Activated CD4-positive, alpha-beta T cell treated with anti-CD3 and anti-CD28 coated beads, Interleukin-2, amount 50 U/mL, for 4 hours (primary cell): ENCODE results near the gene NPRL2.
"Not testable (repeated sequence)": the region's sequence is repeated elsewhere in the genome, so short reads cannot be mapped to it uniquely, and the experiment has no call there.

Source experiments
- DNase-seq, 2 experiments: peaks; one replicate each; pipeline ENCODE4 v3.0.0-alpha.2; 2020

Gene NPRL2

GRCh38 chr3:50326182-50326541 is 24.4 kb downstream of the NPRL2 start:
- no peak for DNase-seq

GRCh38 chr3:50325497-50326181 is 24.9 kb downstream of the NPRL2 start:
- no peak for DNase-seq

DNA sequence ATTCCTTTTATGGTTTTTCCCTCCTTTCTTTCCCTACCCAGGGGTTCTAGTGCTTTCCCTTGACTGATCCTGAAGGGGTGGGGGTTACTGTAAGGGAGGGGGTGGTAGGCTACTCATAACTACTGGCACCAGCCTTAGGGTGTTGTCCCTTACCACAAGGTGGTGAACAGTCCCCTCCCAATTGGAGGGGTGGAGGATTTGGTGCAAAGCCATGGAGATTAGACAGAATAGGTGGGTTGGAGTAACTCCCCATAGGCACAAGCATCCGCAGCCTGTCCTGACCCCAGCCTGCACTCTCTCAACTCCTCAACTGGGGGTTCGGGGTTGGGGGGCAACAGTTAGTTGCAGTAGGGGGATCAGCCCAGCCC is 25.5 kb downstream of the NPRL2 start:
- DNase-seq = no peak

DNA sequence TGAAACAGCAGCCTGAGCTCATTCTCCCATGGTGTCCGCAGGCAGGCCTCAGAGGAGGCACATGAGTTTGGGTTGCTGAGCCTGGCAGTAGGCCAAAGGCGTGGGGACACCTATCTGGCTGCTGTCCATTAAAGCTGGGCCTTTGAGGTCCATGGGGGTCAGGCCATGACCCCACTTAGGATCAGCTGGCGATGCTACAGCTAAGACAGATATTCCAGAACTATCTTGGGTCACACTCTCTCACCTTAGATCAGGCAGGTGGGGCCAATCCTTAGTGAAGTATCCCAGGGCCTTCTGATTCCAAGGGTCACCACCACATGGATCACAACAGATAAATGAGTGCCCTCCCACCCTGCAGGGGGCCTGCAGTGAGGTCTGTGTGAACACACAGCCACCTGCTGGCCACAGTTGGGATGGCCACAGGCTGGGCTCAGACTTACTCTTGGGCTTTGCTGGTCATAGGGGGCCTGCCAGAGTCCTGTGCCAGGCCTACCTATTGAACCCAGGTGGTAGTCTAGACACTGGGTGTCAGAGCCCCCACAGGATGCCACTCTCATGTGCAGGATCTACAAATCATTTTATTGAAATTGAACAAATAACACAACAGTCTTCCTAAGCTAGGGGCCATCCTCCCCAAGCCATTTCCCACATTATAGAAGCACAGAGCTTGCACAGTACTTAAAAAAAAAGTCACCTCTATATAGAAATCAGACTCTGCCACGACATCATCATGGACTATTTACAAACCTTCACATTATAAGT is 26.0 kb downstream of the NPRL2 start:
- peak; percentile 46 to 55 for DNase-seq

- no peak for DNase-seq
Observed at GRCh38 chr3:50323614-50324199, 26.9 kb downstream of the NPRL2 start.

- DNase-seq = no peak
Observed at GRCh38 chr3:50323092-50323600, 27.4 kb downstream of the NPRL2 start.

GRCh38 chr3:50322386-50323091 is 28.0 kb downstream of the NPRL2 start, which contains the start of gene HYAL2:
TSS of gene HYAL2 (minus strand) at chr3:50322745. CDS start at chr3:50320489, 2,256 bp downstream.
- no peak for DNase-seq

GRCh38 chr3:50322115-50322385 is 28.5 kb downstream of the NPRL2 start:
- DNase-seq = no peak

DNA sequence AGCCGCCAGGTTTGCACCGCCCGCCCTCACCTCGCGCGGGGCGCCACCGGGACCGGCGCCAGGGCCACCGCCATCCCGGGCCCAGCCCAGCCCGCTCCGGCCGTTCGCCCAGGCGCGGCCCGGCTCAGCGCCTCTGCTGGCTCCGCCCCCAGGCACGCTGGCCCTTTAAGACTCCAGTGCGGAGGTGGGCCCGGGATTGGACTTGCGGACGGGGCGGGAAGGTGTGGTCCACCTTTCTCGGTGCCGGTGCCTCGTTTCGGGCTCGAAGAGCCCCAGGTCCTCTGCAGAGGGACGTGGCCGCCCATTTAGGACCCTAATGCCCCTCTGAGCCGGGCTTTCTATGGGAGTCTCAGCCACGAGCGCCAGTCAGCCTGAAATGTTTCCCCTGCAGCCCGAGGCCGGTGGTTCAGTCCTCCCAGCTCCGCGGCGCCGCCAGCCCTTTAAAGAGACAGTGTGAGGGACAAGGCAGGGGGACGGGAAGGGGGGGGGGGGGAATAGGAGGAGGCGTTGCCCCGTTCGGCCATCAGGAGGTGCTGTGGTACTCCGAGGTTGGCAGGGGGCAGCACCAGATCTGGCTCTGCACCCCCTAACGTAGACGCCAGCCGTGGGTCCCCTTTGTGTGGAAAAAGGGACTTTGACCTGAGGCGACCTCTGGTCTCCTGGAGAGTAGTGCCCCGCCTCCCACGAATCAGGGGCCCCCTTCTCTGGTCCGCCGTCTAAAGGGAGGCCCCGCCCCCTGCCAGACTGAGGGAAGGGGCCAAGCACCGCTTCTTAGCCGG is 29.1 kb downstream of the NPRL2 start:
- DNase-seq = peak; percentile 75

GRCh38 chr3:50320853-50321335 is 29.7 kb downstream of the NPRL2 start:
- peak; percentile 44 to 58 for DNase-seq

DNA sequence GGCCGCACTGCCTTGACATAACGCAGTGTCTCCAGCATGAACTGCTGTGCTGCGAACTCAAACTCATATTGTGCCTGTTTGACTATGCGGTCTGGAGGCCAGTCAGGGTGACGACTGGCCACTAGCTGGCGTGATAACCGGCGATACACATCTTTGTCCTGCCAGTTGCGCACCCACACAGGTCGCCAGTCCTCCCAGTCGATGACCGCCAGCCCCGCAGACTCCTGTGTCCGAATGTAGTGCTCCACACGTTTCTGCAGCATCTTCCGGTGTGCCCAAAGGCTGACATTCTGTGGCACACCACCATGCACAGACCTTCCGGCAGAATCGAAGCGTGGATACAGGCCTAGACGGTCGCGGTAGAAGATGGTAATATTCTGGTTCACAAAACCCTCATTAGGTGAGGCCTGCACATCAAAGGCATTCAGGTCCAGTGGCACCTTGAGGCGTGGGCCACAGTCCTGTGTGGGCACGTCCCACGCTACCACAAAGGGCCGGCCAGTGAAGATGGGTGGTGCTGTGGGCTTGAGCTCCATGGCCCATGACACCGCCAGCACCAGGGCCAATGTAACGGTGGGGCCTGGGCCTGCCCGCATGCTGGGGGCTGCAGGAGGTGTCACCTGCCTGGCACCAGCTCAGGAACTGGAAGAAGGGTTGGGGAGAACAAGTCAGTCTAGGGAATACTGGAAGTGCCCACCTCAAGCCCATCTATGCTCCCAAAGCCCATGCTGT is 30.5 kb downstream of the NPRL2 start:
- no peak for DNase-seq

- DNase-seq = no peak
Observed at GRCh38 chr3:50319181-50319893, 31.2 kb downstream of the NPRL2 start.

- no peak for DNase-seq
Observed at GRCh38 chr3:50318615-50319014, 32.0 kb downstream of the NPRL2 start.

DNA sequence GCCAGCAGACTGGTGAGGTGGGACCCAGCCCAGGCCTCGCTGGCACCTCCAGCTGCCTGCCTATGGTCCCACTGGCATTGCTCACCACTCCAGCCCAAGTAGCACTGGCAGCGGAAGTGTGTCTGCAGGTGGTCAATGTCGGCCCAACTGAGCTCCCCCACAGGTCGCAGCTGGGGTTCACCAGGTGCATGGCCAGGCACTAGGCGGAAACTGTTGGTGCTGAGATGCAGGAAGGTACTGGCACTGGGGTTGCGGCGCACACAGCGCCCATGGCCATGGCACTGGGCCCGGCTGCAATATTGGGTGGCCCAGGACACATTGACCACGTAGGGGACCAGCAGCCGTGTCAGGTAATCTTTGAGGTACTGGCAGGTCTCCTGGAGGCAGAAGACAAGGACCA is 32.4 kb downstream of the NPRL2 start:
- DNase-seq = no peak

- no peak for DNase-seq
Observed at GRCh38 chr3:50317300-50317699, 33.3 kb downstream of the NPRL2 start.

GRCh38 chr3:50316657-50317242 is 33.8 kb downstream of the NPRL2 start:
- DNase-seq = peak; percentile 73 to 74

- DNase-seq = no peak
Observed at GRCh38 chr3:50314816-50315215, 35.8 kb downstream of the NPRL2 start.

DNA sequence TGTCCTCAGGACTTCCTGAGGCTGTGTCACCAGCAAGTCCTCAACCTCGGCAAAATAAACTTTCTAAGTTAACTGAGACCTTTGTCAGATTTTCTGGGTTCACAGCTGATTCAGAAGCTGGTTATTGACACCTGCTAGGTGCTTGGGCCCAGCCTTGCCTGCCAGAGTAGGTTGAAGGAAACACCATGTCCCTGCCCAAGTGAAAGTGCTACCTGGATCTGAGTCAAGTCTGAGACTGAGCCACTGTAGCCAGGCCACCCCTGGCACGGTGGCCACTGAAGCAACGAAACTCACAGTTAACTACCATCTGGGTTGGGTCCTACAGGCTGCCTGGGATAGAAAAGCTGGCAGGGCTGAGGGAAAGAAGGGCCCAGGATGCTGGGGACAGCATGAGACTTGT is 36.2 kb downstream of the NPRL2 start:
- no peak for DNase-seq

DNA sequence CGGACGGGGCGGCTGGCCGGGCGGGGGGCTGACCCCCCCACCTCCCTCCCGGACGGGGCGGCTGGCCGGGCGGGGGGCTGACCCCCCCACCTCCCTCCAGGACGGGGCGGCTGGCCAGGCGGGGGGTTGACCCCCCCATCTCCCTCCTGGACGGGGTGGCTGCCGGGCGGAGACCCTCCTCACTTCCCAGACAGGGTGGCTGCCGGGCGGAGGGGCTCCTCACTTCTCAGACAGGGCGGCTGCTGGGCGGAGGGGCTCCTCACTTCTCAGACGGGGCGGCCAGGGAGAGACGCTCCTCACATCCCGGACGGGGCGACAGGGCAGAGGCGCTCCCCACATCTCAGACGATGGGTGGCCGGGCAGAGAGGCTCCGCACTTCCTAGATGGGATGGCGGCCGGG is 38.5 kb downstream of the NPRL2 start:
- DNase-seq = not testable (repeated sequence)

DNA sequence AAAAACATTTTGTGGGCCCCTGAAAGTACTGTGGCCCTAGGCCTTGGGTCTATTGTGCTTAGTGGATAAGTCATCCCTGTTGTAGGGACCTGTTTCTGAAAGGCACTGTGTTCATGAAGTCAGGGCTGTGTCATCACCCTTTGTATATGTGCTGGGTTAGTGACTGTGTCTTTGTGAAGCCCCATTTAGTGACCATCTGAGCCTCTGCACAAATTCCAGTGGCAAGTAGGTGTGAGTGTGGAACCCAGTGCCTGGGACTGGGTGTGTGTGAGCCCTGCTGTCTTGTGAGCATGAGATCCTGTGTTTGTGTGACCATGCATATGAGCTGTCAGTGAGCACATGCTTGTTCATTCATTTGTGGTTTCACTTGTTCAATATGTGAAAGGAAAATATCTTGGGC is 46.0 kb downstream of the NPRL2 start:
- no peak for DNase-seq
